NT2/D1 (cell line): ENCODE measurements around the gene FIBCD1.
A peak's percentile ranks its signal among the peaks of the same experiment; 100 is the strongest.

Experiments used
- DNase-seq: peaks from one replicate; pipeline ENCODE4 v3.0.0-alpha.2; 2011; ENCODE audit warnings: low read depth, low spot score
- H3K27me3 ChIP-seq: 2 replicates; pipeline ENCODE4 v1.6.0; 2011; ENCODE audit warnings: mild to moderate bottlenecking; ENCODE audit not compliant: insufficient read length, insufficient read depth
- H3K36me3 ChIP-seq: 2 replicates; pipeline ENCODE4 v1.6.1; 2011; ENCODE audit warnings: mild to moderate bottlenecking, low read length, mixed read lengths; ENCODE audit not compliant: insufficient read depth, insufficient read length
- H3K4me1 ChIP-seq: 2 replicates; pipeline ENCODE4 v1.5.1; 2011; ENCODE audit not compliant: insufficient read depth, insufficient read length
- H3K4me3 ChIP-seq: 2 replicates; pipeline ENCODE4 v1.5.1; 2011; ENCODE audit warnings: low read depth; ENCODE audit not compliant: insufficient read length
- H3K9ac ChIP-seq: 2 replicates; pipeline ENCODE4 v1.6.0; 2011; ENCODE audit warnings: low read depth; ENCODE audit not compliant: insufficient read length
- H3K9me3 ChIP-seq: 2 replicates; pipeline ENCODE4 v1.5.1; 2011; ENCODE audit warnings: mild to moderate bottlenecking, low read length; ENCODE audit not compliant: insufficient read depth
- SUZ12 ChIP-seq: IDR thresholded peaks from 2 replicates; pipeline ENCODE4 v1.6.1; 2011; ENCODE audit not compliant: insufficient read length, insufficient read depth; ENCODE audit errors: extremely low read depth
- YY1 ChIP-seq: IDR thresholded peaks from 2 replicates; pipeline ENCODE4 v1.6.1; 2011; ENCODE audit not compliant: insufficient read length, insufficient read depth
- ZNF274 ChIP-seq: IDR thresholded peaks from 2 replicates; pipeline ENCODE4 v1.6.1; 2011; ENCODE audit warnings: mild to moderate bottlenecking, low read depth, low read length

FIBCD1 gene

DNA sequence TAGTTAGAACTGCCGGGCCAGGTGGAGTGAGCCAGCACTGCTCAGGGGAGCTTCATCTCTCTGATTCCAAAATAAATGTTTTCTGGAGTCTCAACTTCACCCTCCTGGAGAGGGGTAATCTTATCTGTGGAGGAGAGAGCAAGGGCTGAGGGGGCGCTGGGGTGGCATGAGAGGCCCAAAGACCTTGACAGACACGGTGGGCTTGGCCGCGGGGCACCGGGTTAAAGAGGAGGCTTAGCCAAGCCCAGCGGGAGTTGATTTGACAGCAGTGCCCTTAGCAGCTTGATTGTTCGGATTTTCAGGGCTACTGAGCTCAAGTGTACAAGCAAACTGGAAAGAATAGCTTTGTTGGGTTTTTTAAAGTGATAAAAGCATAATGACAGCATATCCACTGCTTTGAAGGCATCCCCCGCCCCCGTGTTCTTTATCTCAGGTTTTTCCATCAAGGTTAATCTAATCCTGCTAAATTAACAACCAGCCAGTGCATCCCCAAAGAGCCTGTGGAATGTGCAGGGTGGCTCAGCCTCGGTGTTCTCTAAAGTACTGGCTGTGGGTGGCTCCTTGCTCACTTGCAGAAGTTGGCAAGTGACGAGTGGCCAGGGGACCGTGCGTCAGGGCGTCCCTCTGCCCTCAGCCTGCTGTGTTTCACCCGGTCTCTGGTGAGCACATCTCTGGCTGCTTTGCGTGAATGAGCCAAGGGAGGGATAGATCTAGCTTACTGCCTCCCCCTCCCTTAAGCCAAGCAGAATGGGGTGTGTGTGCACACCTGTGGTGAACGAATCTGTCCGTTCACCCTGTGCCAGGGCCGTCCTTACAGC is 48.0 kb downstream of the FIBCD1 start:
- TF ChIP-seq ZNF274 (no peak), YY1 (no peak), SUZ12 (no peak)
- Histone ChIP-seq H3K9ac (peak overlapping the region; percentile 17), H3K27me3 (no peaks in the 10 kb centered on the region), H3K4me3 (no peak overlapping the region), H3K4me1 (peaks cover 4% of the 10 kb centered on the region), H3K36me3 (peaks cover 77% of the 10 kb centered on the region), H3K9me3 (no peaks in the 10 kb centered on the region)
- DNase-seq = no peak

DNA sequence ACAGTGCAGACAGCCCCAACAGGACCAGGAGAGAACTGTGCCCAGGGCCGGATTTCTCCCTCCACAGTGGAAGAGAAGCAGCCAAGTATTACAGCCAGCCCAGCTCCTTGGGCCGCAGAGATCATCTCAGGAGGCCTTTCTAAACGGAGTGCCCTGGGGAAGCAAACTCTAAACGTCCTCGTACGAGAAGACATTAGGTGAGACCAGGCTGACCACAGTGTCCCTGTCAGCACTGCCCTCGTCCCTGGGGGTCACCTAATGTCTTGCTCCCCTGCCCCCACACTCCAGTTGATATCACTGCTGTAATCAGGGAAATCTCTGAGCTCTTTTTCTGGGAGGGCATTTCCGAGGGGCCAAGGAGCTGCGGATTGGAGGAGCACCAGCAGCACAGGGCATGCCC is 48.9 kb downstream of the FIBCD1 start:
- TF ChIP-seq SUZ12 (no peak), YY1 (no peak), ZNF274 (no peak)
- Histone ChIP-seq H3K36me3 (peaks cover 87% of the 10 kb centered on the region), H3K9me3 (no peaks in the 10 kb centered on the region), H3K9ac (no peak overlapping the region), H3K4me1 (peaks cover 2% of the 10 kb centered on the region), H3K4me3 (no peak overlapping the region), H3K27me3 (no peaks in the 10 kb centered on the region)
- no peak for DNase-seq

DNA sequence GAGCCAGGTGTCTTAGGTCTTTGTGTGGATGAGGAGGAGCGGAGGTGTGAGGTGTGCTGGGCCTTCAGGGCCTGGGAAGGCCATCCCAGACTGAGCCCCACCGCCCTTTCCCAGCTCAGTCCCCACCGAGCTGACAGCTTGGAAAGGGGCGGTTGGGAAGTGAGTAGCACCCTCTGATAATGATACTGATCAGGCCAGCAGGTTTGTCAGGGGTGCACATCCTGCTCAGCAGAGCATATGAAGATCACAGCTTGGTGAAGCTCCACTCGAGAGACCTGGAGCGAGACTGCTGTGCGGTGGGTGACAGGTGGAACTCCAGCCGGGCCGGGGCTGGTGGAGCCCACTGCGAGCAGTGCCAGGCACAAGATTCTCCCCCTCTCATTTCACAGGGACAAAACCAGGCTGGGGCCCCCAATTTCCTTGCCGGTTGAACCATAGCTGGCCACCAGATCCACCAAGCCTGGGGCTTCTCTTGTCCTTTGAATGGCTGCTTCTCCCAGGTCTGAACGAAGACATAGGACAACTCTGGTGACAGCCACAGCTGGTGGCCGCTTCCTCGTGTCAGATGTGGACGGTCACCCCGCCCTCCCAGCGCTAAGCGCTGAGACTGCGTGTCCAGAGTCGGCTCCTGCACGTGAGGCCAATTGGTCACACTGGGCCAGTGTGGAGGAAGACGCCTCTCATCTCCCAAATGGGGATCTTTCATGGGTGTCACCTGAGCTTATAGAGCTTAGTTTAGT is 50.7 kb downstream of the FIBCD1 start:
- Histone ChIP-seq H3K4me1 (peaks cover 4% of the 10 kb centered on the region), H3K4me3 (no peak overlapping the region), H3K9me3 (no peaks in the 10 kb centered on the region), H3K27me3 (no peaks in the 10 kb centered on the region), H3K9ac (no peak overlapping the region), H3K36me3 (peaks cover 94% of the 10 kb centered on the region)
- TF ChIP-seq YY1 (no peak), ZNF274 (no peak), SUZ12 (no peak)
- no peak for DNase-seq

DNA sequence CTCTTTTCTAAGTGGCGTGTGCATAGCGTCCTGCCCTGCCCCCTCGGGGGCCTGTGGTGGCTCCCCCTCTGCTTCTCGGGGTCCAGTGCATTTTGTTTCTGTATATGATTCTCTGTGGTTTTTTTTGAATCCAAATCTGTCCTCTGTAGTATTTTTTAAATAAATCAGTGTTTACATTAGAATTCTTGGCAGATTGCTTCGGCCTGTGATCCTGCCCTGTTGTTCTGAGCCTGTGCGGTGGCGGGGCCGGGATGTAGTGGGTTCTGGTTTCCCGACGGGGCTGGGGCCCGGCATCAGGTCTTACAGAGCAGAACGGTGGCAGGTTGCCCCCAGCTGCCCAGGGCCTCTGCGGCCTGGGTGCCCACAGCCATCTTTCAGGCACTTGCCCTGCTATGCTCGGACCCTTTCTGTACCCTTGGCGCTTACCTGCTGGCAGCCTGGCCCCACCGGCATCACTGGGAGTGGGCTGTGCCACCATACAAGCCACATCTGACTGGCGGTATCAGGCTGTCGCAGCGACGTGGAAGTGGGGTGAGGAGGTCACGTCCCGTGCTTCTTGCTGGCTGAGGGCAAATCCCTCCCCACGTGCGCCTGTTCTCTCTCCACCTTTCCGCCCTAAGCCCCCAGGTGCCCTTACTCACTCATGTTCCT is 51.4 kb downstream of the FIBCD1 start:
- Histone ChIP-seq H3K36me3 (peaks cover 93% of the 10 kb centered on the region), H3K27me3 (no peaks in the 10 kb centered on the region), H3K9ac (no peak overlapping the region), H3K4me3 (no peak overlapping the region), H3K9me3 (no peaks in the 10 kb centered on the region), H3K4me1 (peaks cover 4% of the 10 kb centered on the region)
- DNase-seq = no peak
- TF ChIP-seq SUZ12 (no peak), ZNF274 (no peak), YY1 (no peak)

GRCh38 chr9:130886981-130887380 is 52.1 kb downstream of the FIBCD1 start:
- peaks cover 4% of the 10 kb centered on the region for H3K4me1 ChIP-seq
- H3K9ac ChIP-seq = no peak overlapping the region
- TF ChIP-seq ZNF274 = no peak
- TF ChIP-seq YY1 = no peak
- TF ChIP-seq SUZ12 = no peak
- H3K27me3 ChIP-seq = no peaks in the 10 kb centered on the region
- no peak for DNase-seq
- no peaks in the 10 kb centered on the region for H3K9me3 ChIP-seq
- peaks cover 92% of the 10 kb centered on the region for H3K36me3 ChIP-seq
- no peak overlapping the region for H3K4me3 ChIP-seq

GRCh38 chr9:130885484-130886375 is 53.3 kb downstream of the FIBCD1 start:
- TF ChIP-seq SUZ12 (no peak), ZNF274 (no peak), YY1 (no peak)
- Histone ChIP-seq H3K36me3 (peaks cover 92% of the 10 kb centered on the region), H3K4me1 (peaks cover 4% of the 10 kb centered on the region), H3K9me3 (no peaks in the 10 kb centered on the region), H3K9ac (no peak overlapping the region), H3K27me3 (no peaks in the 10 kb centered on the region), H3K4me3 (no peak overlapping the region)
- no peak for DNase-seq
